GM12892 (cell line): ENCODE data around the gene NKX6-2.

Experiments
- POLR2A ChIP-seq: IDR thresholded peaks from 2 replicates; pipeline ENCODE4 v1.6.1; 2011; ENCODE audit warnings: low read depth, low read length, control low read depth
- TAF1 ChIP-seq: IDR thresholded peaks from 2 replicates; pipeline ENCODE4 v1.6.1; 2011; ENCODE audit warnings: low read depth, mild to moderate bottlenecking, control low read depth, low read length, borderline replicate concordance

- TF ChIP-seq TAF1, result no peak
- no peak for TF ChIP-seq POLR2A
These were observed 47.6 kb upstream of the NKX6-2 start for GRCh38 chr10:132833421-132834111.
